GM21786 (cell line): ENCODE results near the gene PRPF19.

Experiments used
- ATAC-seq: cut with Tn5 transposase; IDR thresholded peaks from one replicate; pipeline ENCODE4 v1.9.1; 2021; ENCODE audit not compliant: unreplicated experiment

Gene PRPF19

GRCh38 chr11:60860943-60861342 lies 45.4 kb downstream of the PRPF19 start:
- ATAC-seq = no peak

- ATAC-seq = no peak
Measured at GRCh38 chr11:60859616-60860250, 46.7 kb downstream of the PRPF19 start.

GRCh38 chr11:60858731-60859464 lies 47.5 kb downstream of the PRPF19 start:
- ATAC-seq = no peak

GRCh38 chr11:60858236-60858635 lies 48.1 kb downstream of the PRPF19 start:
- no peak for ATAC-seq

- ATAC-seq = no peak
Measured at GRCh38 chr11:60857378-60858232, 48.8 kb downstream of the PRPF19 start.

DNA sequence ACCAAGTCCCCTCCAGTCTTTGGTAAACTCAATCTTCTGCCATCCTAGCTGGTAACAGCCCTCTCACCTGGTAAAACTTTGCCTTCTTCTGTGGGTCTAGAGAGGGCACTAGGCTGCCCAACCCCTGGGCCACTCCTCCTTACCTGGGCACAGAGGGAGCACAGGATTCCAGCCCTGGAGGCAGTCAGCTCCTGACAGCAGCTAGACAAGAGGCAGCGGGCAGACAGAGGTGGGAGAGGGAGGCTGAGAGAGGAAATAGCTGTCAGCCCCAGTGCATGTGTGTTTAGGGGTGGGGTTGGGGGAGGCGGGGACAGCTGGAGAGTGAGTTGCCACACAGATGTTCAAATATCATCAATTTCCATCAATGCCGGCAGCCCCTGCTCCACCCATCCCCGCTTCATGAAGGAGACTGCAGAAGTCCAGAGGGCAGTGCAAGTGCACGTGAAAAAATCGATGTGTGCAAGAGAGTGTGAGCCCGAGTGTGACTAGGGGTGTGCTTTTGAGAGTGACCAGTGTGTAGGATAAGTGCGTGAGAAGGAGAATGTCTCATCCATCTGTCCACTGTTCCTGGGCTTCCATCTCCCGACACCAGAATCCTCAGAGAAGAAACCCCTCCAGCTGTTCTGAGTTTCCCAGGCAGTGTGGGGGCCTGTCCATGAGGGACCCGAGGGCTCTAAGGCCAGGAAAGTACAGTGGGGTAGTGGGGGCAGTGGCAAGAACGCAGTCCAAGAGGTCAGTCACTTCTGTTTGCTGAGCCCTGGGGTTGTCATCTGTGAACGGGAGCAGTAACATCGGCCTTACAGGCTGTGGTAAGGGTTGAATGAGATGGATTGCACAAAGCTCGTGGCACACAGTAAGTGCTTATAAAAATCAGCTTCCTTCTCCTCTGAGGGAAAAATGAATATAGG lies 50.4 kb downstream of the PRPF19 start, which contains the start of gene PTGDR2:
PTGDR2 (minus strand) TSS at position 225 of the 908 bp plus-strand sequence. CDS start 2,228 bp downstream, outside the sequence.
- ATAC-seq = no peak

DNA sequence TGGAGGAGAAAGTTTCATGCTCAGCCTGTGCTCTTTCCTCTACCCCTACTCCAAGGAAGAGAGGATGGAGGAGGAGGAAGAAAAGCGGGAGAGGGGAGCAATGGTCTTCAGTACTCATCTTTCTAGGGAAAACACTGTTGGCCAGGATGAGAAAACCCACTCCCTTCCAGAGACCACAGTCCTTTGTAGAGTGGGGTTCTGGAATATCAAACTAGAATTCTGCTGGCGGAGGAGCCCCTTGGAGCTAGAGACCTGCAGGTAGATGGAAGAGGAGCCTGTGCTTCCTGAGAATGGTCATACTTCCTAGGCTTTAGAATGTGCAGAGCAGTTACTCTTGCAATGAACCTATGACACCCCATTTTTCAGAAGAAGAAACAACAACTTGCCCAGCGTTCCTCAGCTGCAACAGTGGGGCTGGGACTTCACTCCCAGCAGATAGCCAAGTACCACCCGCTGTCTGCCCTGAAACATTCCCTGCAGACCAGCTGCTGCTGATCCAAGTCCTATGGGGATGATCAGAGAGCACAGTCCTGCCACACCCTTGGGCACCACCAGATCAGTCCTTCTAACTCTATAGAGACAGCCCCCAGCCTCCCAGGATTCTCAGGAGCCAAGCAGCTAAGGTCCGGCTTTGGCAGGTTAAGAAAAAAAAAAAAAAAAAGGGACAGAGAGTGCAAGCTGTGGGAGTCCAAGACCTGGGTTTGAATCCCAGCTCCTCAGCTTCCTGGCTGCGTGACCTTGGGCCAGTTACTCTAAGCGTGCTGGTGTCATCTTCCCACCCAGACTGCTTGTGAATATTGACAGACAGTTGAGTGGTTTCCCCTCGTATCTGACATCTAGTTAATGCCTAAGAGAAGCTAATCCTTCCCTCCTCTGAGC lies 51.3 kb downstream of the PRPF19 start:
- ATAC-seq = no peak

DNA sequence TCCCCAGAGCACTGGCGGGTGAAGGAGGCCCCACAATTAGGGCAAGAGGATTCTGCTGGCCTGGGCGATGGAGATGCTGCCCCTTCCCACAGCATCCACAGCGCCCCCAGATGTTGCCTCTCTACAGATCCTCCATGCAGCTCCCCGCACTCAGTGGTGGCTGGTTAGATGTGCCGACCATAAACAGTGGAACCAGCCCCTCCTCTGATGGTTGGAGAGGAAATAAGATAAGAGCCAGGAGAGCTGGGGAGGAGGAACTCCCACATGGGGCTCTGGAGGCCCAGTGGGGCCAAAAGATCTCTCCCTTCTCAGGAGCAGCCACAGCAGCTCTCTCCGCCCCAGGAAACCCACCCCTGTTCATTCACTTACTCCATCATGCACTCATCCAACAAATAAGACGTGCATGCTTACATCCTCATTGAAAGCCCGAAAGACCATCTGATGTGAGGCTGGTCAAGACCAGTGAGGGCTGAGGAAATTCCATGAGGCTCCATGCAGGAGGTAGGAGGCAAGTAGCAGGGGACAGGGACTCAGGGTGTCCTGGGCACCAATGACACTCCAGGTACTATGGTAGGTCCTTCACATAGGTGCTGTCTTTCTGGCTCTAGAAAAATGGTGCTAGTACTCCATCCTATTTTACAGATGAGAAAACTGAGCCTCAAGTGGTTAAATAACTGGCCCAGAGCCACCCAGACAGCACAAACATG lies 52.1 kb downstream of the PRPF19 start:
- ATAC-seq = no peak

DNA sequence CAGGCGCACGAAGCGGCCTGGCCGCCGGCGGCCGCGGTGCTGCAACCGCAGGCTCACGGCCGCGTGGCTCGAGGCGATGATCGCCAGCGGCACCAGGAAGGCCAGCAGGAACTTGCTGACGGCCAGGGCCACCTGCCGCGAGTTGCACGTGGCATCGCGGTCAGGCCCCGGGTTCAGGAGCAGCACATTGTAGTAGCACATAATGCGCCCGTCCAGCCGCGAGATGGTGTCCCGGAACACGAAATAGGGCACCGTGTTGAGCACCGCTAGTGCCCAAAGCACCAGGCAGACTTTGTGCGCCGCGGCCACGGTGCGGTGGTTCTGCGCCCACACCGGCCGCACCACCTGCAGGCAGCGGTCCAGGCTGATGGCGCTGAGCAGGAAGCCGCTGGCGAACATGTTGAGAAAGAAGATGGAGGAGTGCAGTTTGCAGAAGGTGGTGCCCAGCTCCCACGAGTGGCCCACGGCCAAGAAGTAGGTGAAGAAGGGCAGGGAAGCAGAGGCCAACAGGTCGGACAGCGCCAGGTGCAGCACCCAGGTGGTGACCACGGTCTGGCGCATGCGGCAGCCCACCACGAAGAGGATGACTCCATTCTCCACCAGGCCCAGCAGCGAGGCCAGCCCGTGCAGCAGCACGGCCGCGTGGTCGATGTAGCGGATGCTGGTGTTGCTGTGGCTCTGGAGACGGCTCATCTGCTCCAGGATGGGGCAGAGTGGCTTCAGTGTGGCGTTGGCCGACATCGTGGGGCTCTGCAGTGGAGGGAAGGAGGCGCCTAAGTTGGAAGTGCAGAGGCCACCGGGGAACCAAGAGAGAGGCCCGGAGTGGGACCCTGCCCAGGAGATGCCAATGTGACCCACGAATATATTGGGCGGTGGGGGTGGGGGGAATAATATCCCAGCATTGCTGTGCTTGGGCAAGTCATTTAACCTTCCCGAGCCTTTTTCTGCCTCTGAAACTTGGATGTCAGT lies 53.1 kb downstream of the PRPF19 start:
- ATAC-seq = no peak

DNA sequence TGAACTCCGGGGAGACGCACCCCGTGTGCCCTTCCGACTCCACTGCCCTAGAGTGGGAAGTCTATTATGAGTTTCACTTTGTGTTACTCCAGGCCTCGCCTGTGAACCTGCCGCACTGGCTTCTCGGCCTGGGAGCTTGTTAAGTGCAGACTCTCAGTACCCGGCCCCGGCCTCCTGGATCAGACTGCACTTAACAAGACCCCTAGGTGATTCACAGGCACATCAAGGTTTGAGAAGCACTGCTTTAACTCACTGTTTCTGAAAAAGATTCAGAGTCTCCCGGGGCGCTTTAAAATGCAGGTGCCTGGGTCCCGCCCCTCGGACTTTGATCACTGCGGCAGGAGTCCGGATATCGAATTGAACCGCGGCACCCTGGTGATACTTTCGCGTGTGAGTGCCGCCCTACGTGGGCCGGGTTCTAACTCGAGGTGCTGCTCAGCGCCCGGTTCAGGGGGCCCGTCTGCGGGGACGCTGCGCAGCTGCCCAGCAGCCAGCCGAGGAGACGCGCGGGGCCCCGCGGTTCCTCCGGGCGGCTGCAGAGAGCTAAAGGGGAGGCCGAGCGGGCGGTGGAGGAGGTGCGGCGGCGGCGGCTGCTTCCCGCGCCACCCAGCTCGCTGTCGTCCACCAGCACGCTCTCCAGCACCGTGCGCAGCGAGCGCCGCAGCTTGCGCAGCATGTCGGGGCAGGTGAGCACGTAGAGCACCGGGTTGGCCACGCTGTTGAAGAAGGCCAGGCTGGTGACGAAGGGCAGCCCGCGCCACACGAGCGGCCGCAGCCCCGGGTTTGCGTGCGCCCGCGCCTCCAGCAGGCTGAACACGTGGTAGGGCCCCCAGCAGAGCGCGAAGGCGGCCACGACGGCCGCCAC lies 54.0 kb downstream of the PRPF19 start:
- no peak for ATAC-seq

DNA sequence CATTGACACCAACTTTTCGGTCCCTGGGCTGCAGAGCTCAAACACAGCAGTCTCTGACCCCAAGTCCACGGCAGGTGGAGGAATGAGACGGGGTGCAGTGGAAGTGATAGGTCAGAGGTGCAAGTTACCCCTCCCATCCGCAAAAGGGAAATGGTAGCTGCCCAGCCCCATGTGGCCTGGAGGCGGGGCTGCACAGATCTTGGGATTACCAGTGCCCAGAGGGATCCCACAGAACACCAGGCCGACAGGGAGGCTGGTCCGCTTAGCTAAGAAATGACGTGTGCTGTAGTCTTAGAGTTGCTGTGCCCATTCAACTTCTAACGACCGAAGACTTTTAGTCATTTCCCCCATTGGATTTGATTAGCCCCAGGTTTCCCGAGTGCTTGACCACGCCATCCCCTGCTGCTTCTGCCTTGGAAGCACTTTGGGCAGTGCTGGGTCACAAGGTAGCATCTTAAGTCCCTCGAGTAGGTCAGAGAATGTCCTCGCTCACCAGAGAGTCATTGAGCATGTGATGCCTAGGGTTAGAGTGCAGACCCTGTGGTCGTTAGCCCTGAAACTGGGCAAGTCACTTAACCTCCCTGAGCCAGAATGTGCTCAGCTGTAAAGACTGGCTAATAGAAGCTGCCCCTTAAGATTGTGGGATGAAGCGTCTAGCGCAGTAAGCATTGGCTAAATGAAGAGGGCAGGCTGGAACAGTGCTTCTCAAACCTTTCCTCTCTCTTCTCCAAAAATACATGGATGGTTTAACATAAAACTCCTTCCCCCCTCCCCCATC lies 54.9 kb downstream of the PRPF19 start:
- ATAC-seq = no peak

- ATAC-seq = no peak
Measured at GRCh38 chr11:60849641-60850520, 56.5 kb downstream of the PRPF19 start.

GRCh38 chr11:60848714-60849151 lies 57.7 kb downstream of the PRPF19 start:
- ATAC-seq = no peak

DNA sequence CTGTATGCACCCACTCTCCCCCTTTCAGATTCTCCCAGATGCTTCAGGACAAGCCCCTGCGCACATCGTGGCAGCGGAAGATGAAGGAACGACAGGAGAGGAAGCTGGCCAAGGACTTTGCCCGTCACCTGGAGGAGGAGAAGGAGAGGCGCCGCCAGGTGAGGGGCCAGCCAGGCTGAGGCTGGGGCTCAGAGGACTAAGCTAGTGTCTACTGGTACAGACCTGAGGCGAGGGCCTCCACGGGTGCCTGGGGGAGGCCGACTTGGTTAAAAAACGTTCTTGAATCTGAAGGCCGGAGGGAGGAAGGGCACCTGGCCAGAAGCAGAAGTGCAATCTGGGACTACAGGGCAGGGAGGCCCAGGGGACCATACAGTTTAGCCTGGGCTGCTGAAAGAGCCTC lies 58.5 kb downstream of the PRPF19 start:
- ATAC-seq = no peak

DNA sequence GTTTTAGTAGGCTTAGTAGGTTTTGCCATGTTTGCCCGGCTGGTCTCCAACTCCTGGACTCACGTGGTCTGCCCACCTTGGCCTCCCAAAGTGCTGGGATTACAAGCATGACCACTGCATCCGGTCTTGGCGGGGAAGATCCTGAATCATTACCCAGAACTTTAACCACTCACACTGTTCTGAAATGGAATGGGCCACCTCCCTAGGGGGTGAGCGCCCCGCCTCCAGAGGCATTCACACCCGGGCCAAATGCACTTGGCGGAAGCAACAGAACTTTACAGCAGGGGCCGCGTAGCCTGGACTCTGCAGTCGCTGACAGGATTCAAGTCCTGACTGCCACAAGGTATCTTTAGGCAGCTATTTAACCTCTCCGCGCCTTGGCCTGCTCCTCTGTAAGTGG lies 59.1 kb downstream of the PRPF19 start:
- no peak for ATAC-seq
